Endodermal cell (in vitro differentiated cells): Measurements from ENCODE around the gene SSBP3. TPM values are rescaled to one million over a fixed set of nuclear protein-coding genes. Genes with fewer than 3 reads are reported as not detected.
"Not testable (repeated sequence)": the region's sequence is repeated elsewhere in the genome, so short reads cannot be mapped to it uniquely, and the experiment has no call there.

Source experiments
- DNase-seq: peaks from one replicate; pipeline ENCODE4 v3.0.0-alpha.2; 2017
- H3K27ac ChIP-seq: 2 replicates; pipeline ENCODE4 v1.5.1; 2013; ENCODE audit warnings: mild to moderate bottlenecking, low read depth, low read length, moderate library complexity
- H3K27me3 ChIP-seq: 2 replicates; pipeline ENCODE4 v1.6.1; 2013; ENCODE audit warnings: mild to moderate bottlenecking, low read length, moderate library complexity; ENCODE audit not compliant: insufficient read depth, control insufficient read depth, poor library complexity, severe bottlenecking
- H3K36me3 ChIP-seq: 2 replicates; pipeline ENCODE4 v1.7.0; 2013; ENCODE audit warnings: mild to moderate bottlenecking, low read length, moderate library complexity; ENCODE audit not compliant: control insufficient read depth, insufficient read depth
- H3K4me1 ChIP-seq: one replicate; pipeline ENCODE4 v1.7.0; 2013; ENCODE audit warnings: low read length; ENCODE audit not compliant: control insufficient read depth, insufficient read depth
- H3K4me3 ChIP-seq: 2 replicates; pipeline ENCODE4 v1.5.1; 2013; ENCODE audit warnings: mild to moderate bottlenecking, low read length, moderate library complexity
- H3K9ac ChIP-seq: 2 replicates; pipeline ENCODE4 v1.6.1; 2013; ENCODE audit warnings: mild to moderate bottlenecking, low read length, moderate library complexity; ENCODE audit not compliant: poor library complexity, severe bottlenecking; ENCODE audit errors: extremely low read depth
- H3K9me3 ChIP-seq: 2 replicates; pipeline ENCODE4 v1.6.1; 2013; ENCODE audit warnings: mild to moderate bottlenecking, low read length, moderate library complexity; ENCODE audit not compliant: control insufficient read depth
- H3K27ac Mint-ChIP-seq: 2 replicates; pipeline ENCODE4 v1.8.0; 2020; ENCODE audit warnings: mixed read lengths
- H3K27me3 Mint-ChIP-seq: 2 replicates; pipeline ENCODE4 v1.8.0; 2021; ENCODE audit warnings: mild to moderate bottlenecking, mixed read lengths; ENCODE audit not compliant: insufficient read depth
- H3K36me3 Mint-ChIP-seq: 2 replicates; pipeline ENCODE4 v1.8.0; 2020; ENCODE audit warnings: low read depth, mixed read lengths
- H3K4me1 Mint-ChIP-seq: 2 replicates; pipeline ENCODE4 v1.8.0; 2020; ENCODE audit warnings: mixed read lengths
- H3K4me3 Mint-ChIP-seq: 2 replicates; pipeline ENCODE4 v1.8.0; 2020; ENCODE audit warnings: mild to moderate bottlenecking, moderate library complexity, mixed read lengths
- H3K9me3 Mint-ChIP-seq: 2 replicates; pipeline ENCODE4 v1.8.0; 2020; ENCODE audit warnings: mild to moderate bottlenecking, mixed read lengths
- WGBS, 2 experiments: methylation state at CpG; one replicate each; pipeline versions ENCODE4 v1.1.5 to v1.1.7; 2013; ENCODE audit warnings: missing lambda C conversion rate in 2 of 2, mixed read lengths in 1 of 2; ENCODE audit not compliant: insufficient coverage in 1 of 2, insufficient read length in 1 of 2; 5-methylcytosine and 5-hydroxymethylcytosine counted together
- total RNA-seq, 2 donors: library from RNA; stranded (reverse); fragmentation: NEBNext Ultra II Directional in 1 of 2; extraction: Animal tissue kit (Norgen Biotek cat#: 25700) in 1 of 2; gene quantifications; 2 replicates in 1 of 2; 3 replicates in 1 of 2; pipeline ENCODE4 v1.2.1, GENCODE V29; 2021
- TF ChIP-seq, protein P1 (sequence below): fragments of 200-600 bp; sonication (generic); conservative IDR thresholded peaks from 2 replicates; pipeline ENCODE4 v1.5.0; 2021; ENCODE audit warnings: antibody characterized with exemption, mild to moderate bottlenecking

Gene SSBP3
- total RNA-seq, 2 donors from 2014 or later = 342 TPM

DNA sequence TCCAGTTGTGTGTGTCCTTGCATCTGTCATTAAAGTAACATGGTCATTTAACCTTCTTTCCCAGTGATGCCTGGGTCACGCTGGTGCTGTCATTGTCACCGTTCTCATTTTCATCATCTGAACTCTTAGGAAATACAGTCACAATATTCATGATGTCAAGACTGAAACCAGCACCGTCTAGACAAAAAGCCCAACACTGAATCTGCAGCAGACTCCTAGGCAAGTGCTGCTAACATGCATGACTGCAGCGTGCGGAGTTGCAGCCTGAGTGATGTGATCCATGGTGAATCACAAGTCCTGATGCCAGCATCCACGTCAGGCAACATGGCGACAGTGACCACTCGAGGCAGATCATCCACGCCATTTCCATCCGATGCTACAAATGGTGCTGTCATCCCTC lies 168.6 kb downstream of the SSBP3 start:
- Histone ChIP-seq H3K9me3 (no peaks in the 10 kb centered on the region), H3K4me3 (no peak overlapping the region), H3K27ac (no peak overlapping the region), H3K36me3 (peaks cover 68% of the 10 kb centered on the region), H3K9ac (no peak overlapping the region), H3K4me1 (no peaks in the 10 kb centered on the region), H3K27me3 (no peaks in the 10 kb centered on the region)
- Mint-ChIP-seq H3K9me3 (peaks cover 12% of the 10 kb centered on the region), H3K27ac (no peak overlapping the region), H3K4me3 (no peak overlapping the region), H3K36me3 (peaks cover 73% of the 10 kb centered on the region), H3K27me3 (no peaks in the 10 kb centered on the region), H3K4me1 (peaks cover 4% of the 10 kb centered on the region)
- TF ChIP-seq, protein P1, sequence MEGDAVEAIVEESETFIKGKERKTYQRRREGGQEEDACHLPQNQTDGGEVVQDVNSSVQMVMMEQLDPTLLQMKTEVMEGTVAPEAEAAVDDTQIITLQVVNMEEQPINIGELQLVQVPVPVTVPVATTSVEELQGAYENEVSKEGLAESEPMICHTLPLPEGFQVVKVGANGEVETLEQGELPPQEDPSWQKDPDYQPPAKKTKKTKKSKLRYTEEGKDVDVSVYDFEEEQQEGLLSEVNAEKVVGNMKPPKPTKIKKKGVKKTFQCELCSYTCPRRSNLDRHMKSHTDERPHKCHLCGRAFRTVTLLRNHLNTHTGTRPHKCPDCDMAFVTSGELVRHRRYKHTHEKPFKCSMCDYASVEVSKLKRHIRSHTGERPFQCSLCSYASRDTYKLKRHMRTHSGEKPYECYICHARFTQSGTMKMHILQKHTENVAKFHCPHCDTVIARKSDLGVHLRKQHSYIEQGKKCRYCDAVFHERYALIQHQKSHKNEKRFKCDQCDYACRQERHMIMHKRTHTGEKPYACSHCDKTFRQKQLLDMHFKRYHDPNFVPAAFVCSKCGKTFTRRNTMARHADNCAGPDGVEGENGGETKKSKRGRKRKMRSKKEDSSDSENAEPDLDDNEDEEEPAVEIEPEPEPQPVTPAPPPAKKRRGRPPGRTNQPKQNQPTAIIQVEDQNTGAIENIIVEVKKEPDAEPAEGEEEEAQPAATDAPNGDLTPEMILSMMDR = no peak
- no peak for DNase-seq
- 97 to 99% methylated on average over 10 of the region's 10 CpGs for WGBS, 2 experiments

DNA sequence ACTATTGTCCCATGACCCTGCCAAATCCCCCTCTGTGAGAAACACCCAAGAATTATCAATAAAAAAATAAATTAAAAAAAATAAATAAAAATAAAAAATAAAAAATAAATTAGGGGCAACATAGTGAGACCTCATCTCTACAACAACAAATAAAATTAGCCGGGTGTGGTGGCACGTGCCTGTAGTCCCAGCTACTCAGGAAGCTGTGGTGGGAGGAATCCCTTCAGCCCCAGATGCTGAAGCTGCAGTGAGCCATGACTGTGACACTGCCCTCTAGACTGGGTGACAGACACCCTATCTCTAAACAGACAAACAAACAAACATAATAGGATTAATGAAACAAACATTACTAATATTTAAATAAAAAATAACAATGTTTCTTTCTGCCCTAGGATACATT lies 171.9 kb downstream of the SSBP3 start:
- Mint-ChIP-seq H3K36me3 (peaks cover 71% of the 10 kb centered on the region), H3K9me3 (peaks cover 22% of the 10 kb centered on the region), H3K27ac (peak overlapping the region; percentile 74), H3K27me3 (no peaks in the 10 kb centered on the region), H3K4me1 (peaks cover 4% of the 10 kb centered on the region), H3K4me3 (no peak overlapping the region)
- H3K27me3 ChIP-seq = no peaks in the 10 kb centered on the region
- H3K27ac ChIP-seq = no peak overlapping the region
- peaks cover 69% of the 10 kb centered on the region for H3K36me3 ChIP-seq
- 77 to 83% methylated on average over 2 of the region's 2 CpGs for WGBS, 2 experiments
- H3K9me3 ChIP-seq = peaks cover 10% of the 10 kb centered on the region
- H3K4me1 ChIP-seq = no peaks in the 10 kb centered on the region
- DNase-seq = no peak
- TF ChIP-seq, protein P1 = no peak
- no peak overlapping the region for H3K4me3 ChIP-seq
- peak overlapping the region; percentile 2 for H3K9ac ChIP-seq

DNA sequence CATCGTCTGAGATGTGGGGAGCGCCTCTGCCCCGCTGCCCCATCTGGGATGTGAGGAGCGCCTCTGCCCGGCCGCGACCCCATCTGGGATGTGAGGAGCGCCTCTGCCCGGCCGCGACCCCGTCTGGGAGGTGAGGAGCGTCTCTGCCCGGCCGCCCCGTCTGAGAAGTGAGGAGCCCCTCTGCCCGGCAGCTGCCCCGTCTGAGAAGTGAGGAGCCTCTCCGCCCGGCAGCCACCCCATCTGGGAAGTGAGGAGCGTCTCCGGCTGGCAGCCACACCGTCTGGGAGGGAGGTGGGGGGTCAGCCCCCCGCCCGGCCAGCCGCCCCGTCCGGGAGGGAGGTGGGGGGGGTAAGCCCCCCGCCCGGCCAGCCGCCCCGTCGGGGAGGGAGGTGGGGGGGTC lies 173.0 kb downstream of the SSBP3 start:
- H3K36me3 Mint-ChIP-seq = peaks cover 68% of the 10 kb centered on the region
- 95% methylated on average over 24 of the region's 33 CpGs; no CpG with 5 or more reads in 1 of the 2 experiments for WGBS, 2 experiments

More for the DNA sequence above, 173.0 kb downstream of the SSBP3 start:
- not testable (repeated sequence) for H3K9ac ChIP-seq, H3K27me3 Mint-ChIP-seq, H3K4me3 ChIP-seq, H3K27me3 ChIP-seq, DNase-seq, H3K4me1 Mint-ChIP-seq, H3K27ac Mint-ChIP-seq, H3K27ac ChIP-seq, H3K4me3 Mint-ChIP-seq, H3K4me1 ChIP-seq
- H3K36me3 ChIP-seq = peaks cover 69% of the 10 kb centered on the region
- H3K9me3 Mint-ChIP-seq = peaks cover 22% of the 10 kb centered on the region
- peaks cover 10% of the 10 kb centered on the region for H3K9me3 ChIP-seq
